ENCODE data around the gene CDC37L1. TPM values are rescaled to one million over a fixed set of nuclear protein-coding genes. Genes with fewer than 3 reads are reported as not detected.

The CDC37L1 gene
- total RNA-seq (2022; extraction: Qiagen RNA extraction): 11.4 to 17.4 TPM (median 14.2 TPM) in 5 replicates

GRCh38 chr9:4679268-4680172 lies at the start of gene CDC37L1:
Gene CDC37L1, plus strand, starts transcription at chr9:4679569. Its CDS starts 199 bp downstream, at chr9:4679768.

GRCh38 chr9:4662108-4662988 lies 17.0 kb upstream of the CDC37L1 start, which contains the start of gene PLPP6:
Gene PLPP6, plus strand, starts transcription at chr9:4662294. Its CDS starts 82 bp downstream, at chr9:4662376.

GRCh38 chr9:4666042-4666699 lies 13.2 kb upstream of the CDC37L1 start, which contains the start of gene SPATA6L:
Gene SPATA6L, minus strand, starts transcription at chr9:4666480. Its CDS starts 230 bp downstream, at chr9:4666250.

GRCh38 chr9:4740638-4741364 lies 61.4 kb downstream of the CDC37L1 start, which contains the start of gene AK3:
Gene AK3, minus strand, starts transcription at chr9:4741202. Its CDS starts 115 bp downstream, at chr9:4741087.

Other genes with a start within 250 kb of the CDC37L1 start
- 0.85 to 1.3 TPM (median 1.2 TPM) in 5 replicates for gene SLC1A1, start 189.1 kb upstream of the CDC37L1 start, total RNA-seq (2022; extraction: Qiagen RNA extraction)
- gene PLPP6, start 17.3 kb upstream of the CDC37L1 start, total RNA-seq (2022; extraction: Qiagen RNA extraction): 9.2 to 12.1 TPM (median 11.7 TPM) in 5 replicates
- gene SPATA6L, start 13.1 kb upstream of the CDC37L1 start, total RNA-seq (2022; extraction: Qiagen RNA extraction): 1.8 to 3.0 TPM (median 2.5 TPM) in 5 replicates
- 45.0 to 57.4 TPM (median 52.9 TPM) in 5 replicates for gene AK3, start 61.6 kb downstream of the CDC37L1 start, total RNA-seq (2022; extraction: Qiagen RNA extraction)
- 46.6 to 52.4 TPM (median 47.8 TPM) in 5 replicates for gene RCL1, start 113.4 kb downstream of the CDC37L1 start, total RNA-seq (2022; extraction: Qiagen RNA extraction)

Data from A549 treated with Hydrocortisone at 1 μM for 4 hours (cell line).